Neural cell (in vitro differentiated cells): ENCODE measurements around the gene DGKD. TPM values are rescaled to one million over a fixed set of nuclear protein-coding genes. Genes with fewer than 3 reads are reported as not detected.

ENCODE experiments used
- H2AFZ ChIP-seq: fragments of 200-600, 300-800 bp; sonication (generic), shearing (Covaris generic); 2 replicates; pipeline ENCODE4 v1.6.0; 2014; ENCODE audit warnings: low read depth, mild to moderate bottlenecking, antibody characterized with exemption, low read length, moderate library complexity
- H3F3A ChIP-seq: fragments of 200-600 bp; shearing (Covaris generic); 2 replicates; pipeline ENCODE4 v1.6.1; 2016; ENCODE audit warnings: mild to moderate bottlenecking, moderate library complexity, mixed read lengths, antibody characterized with exemption, low read length; ENCODE audit not compliant: insufficient read depth, poor library complexity, severe bottlenecking
- H3K27ac ChIP-seq: fragments of 200-600, 300-800 bp; sonication (generic), shearing (Covaris generic); 2 replicates; pipeline ENCODE4 v1.5.1; 2014; ENCODE audit warnings: mild to moderate bottlenecking, low read length, moderate library complexity
- H3K27me3 ChIP-seq: fragments of 300-800, 200-600 bp; sonication (generic), shearing (Covaris generic); 2 replicates; pipeline ENCODE4 v1.6.0; 2014; ENCODE audit warnings: mild to moderate bottlenecking, low read depth, low read length, moderate library complexity; ENCODE audit not compliant: insufficient read depth
- H3K36me3 ChIP-seq: fragments of 300-800, 200-600 bp; sonication (generic), shearing (Covaris generic); 2 replicates; pipeline ENCODE4 v1.5.1; 2014; ENCODE audit warnings: mild to moderate bottlenecking, antibody characterized with exemption, low read length, moderate library complexity; ENCODE audit not compliant: insufficient read depth
- H3K4me2 ChIP-seq: fragments of 300-800, 200-600 bp; sonication (generic), shearing (Covaris generic); 2 replicates; pipeline ENCODE4 v1.6.0; 2014; ENCODE audit warnings: mild to moderate bottlenecking, low read length
- H3K4me3 ChIP-seq: fragments of 300-800, 200-600 bp; sonication (generic), shearing (Covaris generic); 2 replicates; pipeline ENCODE4 v1.5.1; 2014; ENCODE audit warnings: mild to moderate bottlenecking, low read length, moderate library complexity
- H3K79me2 ChIP-seq: fragments of 200-600 bp; shearing (Covaris generic); replicated peaks from 2 replicates; pipeline ENCODE4 v1.6.0; 2014; ENCODE audit warnings: mild to moderate bottlenecking, low read length, moderate library complexity; ENCODE audit not compliant: insufficient read depth
- H3K9ac ChIP-seq: fragments of 300-800, 200-600 bp; sonication (generic), shearing (Covaris generic); 2 replicates; pipeline ENCODE4 v1.6.1; 2016; ENCODE audit warnings: mild to moderate bottlenecking, low read length, mixed read lengths
- H3K9me2 ChIP-seq: fragments of 200-600 bp; shearing (Covaris generic); 2 replicates; pipeline ENCODE4 v1.6.1; 2016; ENCODE audit warnings: mild to moderate bottlenecking, low read length, mixed read lengths; ENCODE audit not compliant: insufficient read depth
- H3K9me3 ChIP-seq: fragments of 200-600, 300-800 bp; sonication (generic), shearing (Covaris generic); 2 replicates; pipeline ENCODE4 v1.6.1; 2016; ENCODE audit warnings: mild to moderate bottlenecking, mixed run types, low read length, moderate library complexity, mixed read lengths
- H4K20me1 ChIP-seq: fragments of 200-600 bp; shearing (Covaris generic); 2 replicates; pipeline ENCODE4 v1.6.1; 2016; ENCODE audit warnings: mild to moderate bottlenecking, mixed run types; ENCODE audit not compliant: insufficient read depth
- EP300 ChIP-seq: fragments of 450-650 bp; conservative IDR thresholded peaks from 2 replicates; pipeline ENCODE4 v1.6.1; 2014; ENCODE audit warnings: antibody characterized with exemption, mild to moderate bottlenecking, moderate library complexity; ENCODE audit not compliant: poor library complexity, severe bottlenecking
- EZH2 ChIP-seq: fragments of 200-600, 300-800 bp; shearing (Covaris generic), sonication (generic); IDR thresholded peaks from 2 replicates; pipeline ENCODE4 v1.6.1; 2014; ENCODE audit warnings: antibody characterized with exemption, low read length, borderline replicate concordance, mild to moderate bottlenecking; ENCODE audit not compliant: insufficient read depth, poor library complexity, severe bottlenecking
- MXI1 ChIP-seq: fragments of 450-650 bp; conservative IDR thresholded peaks from 2 replicates; pipeline ENCODE4 v1.6.1; 2014; ENCODE audit warnings: antibody characterized with exemption, mild to moderate bottlenecking; ENCODE audit not compliant: poor library complexity, severe bottlenecking
- POLR2AphosphoS5 ChIP-seq: IDR thresholded peaks from 2 replicates; pipeline ENCODE4 v1.6.1; 2012
- RAD21 ChIP-seq: fragments of 450-650 bp; conservative IDR thresholded peaks from 2 replicates; pipeline ENCODE4 v1.6.1; 2014; ENCODE audit warnings: antibody characterized with exemption, mild to moderate bottlenecking, moderate library complexity
- SMC3 ChIP-seq: fragments of 450-650 bp; conservative IDR thresholded peaks from 2 replicates; pipeline ENCODE4 v1.6.1; 2014; ENCODE audit warnings: antibody characterized with exemption, mild to moderate bottlenecking, moderate library complexity; ENCODE audit not compliant: poor library complexity
- TAF1 ChIP-seq: IDR thresholded peaks from 2 replicates; pipeline ENCODE4 v1.6.1; 2012; ENCODE audit warnings: low read depth
- polyA plus RNA-seq: library from polyadenylated mRNA; depleted of rRNA; stranded (reverse); fragments of >200 nt; gene quantifications from 2 replicates; pipeline ENCODE4 v1.2.3, GENCODE V29; 2014
- TF ChIP-seq, protein P1 (sequence below): IDR thresholded peaks from 2 replicates; pipeline ENCODE4 v1.6.1; 2012; ENCODE audit warnings: borderline replicate concordance
- TF ChIP-seq, protein P2 (sequence below): fragments of 450-650 bp; IDR thresholded peaks from 2 replicates; pipeline ENCODE4 v1.5.1; 2014; ENCODE audit warnings: antibody characterized with exemption, mild to moderate bottlenecking, moderate library complexity; ENCODE audit not compliant: poor library complexity, severe bottlenecking

DGKD gene
- polyA plus RNA-seq, 1 donor from 2014 or later: 36.4 TPM

DNA sequence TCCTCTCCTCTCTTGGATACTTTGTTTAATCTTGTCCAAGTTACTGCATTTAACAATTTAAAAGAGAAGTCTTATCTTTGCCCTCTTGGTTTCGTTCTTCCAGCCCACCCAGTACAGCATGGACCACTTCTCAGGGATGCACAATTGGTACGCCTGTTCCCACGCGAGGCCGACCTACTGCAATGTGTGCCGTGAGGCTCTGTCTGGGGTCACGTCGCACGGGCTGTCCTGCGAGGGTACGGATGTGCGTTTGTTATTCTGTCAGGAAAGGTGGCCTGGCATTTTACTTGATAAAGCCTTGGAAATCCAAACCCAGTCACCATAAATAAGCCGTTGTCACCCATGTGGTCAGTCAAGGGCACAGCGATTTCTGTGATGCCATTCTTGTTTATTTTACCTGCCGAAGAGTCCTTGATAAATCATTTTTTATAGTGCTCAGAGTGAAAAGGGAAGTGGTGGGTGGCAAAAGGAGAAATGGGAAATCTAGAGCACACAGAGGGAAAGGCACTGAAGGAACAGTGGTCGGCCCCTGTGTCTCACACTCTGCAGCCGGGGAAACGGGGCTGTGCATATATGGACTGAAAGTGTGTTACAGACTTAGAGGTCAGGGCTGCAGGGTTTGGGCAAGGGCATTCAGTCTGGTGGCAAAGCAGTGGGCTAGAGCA, 80.5 kb downstream of the DGKD start:
- no peak for TF ChIP-seq POLR2AphosphoS5
- TF ChIP-seq SMC3: no peak
- TF ChIP-seq TAF1: no peak
- TF ChIP-seq, protein P1, sequence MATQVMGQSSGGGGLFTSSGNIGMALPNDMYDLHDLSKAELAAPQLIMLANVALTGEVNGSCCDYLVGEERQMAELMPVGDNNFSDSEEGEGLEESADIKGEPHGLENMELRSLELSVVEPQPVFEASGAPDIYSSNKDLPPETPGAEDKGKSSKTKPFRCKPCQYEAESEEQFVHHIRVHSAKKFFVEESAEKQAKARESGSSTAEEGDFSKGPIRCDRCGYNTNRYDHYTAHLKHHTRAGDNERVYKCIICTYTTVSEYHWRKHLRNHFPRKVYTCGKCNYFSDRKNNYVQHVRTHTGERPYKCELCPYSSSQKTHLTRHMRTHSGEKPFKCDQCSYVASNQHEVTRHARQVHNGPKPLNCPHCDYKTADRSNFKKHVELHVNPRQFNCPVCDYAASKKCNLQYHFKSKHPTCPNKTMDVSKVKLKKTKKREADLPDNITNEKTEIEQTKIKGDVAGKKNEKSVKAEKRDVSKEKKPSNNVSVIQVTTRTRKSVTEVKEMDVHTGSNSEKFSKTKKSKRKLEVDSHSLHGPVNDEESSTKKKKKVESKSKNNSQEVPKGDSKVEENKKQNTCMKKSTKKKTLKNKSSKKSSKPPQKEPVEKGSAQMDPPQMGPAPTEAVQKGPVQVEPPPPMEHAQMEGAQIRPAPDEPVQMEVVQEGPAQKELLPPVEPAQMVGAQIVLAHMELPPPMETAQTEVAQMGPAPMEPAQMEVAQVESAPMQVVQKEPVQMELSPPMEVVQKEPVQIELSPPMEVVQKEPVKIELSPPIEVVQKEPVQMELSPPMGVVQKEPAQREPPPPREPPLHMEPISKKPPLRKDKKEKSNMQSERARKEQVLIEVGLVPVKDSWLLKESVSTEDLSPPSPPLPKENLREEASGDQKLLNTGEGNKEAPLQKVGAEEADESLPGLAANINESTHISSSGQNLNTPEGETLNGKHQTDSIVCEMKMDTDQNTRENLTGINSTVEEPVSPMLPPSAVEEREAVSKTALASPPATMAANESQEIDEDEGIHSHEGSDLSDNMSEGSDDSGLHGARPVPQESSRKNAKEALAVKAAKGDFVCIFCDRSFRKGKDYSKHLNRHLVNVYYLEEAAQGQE: no peak
- no peak for TF ChIP-seq MXI1
- no peak overlapping the region for H3K27ac ChIP-seq
- H3K4me3 ChIP-seq: no peak overlapping the region
- H3F3A ChIP-seq: no peaks in the 10 kb centered on the region
- no peaks in the 10 kb centered on the region for H3K9me3 ChIP-seq
- H2AFZ ChIP-seq: no peak overlapping the region
- no peaks in the 10 kb centered on the region for H3K36me3 ChIP-seq
- H3K79me2 ChIP-seq: no peaks in the 10 kb centered on the region
- H4K20me1 ChIP-seq: no peaks in the 10 kb centered on the region
- no peaks in the 10 kb centered on the region for H3K9me2 ChIP-seq
- no peak overlapping the region for H3K4me2 ChIP-seq
- H3K27me3 ChIP-seq: no peaks in the 10 kb centered on the region
- no peak overlapping the region for H3K9ac ChIP-seq

DNA sequence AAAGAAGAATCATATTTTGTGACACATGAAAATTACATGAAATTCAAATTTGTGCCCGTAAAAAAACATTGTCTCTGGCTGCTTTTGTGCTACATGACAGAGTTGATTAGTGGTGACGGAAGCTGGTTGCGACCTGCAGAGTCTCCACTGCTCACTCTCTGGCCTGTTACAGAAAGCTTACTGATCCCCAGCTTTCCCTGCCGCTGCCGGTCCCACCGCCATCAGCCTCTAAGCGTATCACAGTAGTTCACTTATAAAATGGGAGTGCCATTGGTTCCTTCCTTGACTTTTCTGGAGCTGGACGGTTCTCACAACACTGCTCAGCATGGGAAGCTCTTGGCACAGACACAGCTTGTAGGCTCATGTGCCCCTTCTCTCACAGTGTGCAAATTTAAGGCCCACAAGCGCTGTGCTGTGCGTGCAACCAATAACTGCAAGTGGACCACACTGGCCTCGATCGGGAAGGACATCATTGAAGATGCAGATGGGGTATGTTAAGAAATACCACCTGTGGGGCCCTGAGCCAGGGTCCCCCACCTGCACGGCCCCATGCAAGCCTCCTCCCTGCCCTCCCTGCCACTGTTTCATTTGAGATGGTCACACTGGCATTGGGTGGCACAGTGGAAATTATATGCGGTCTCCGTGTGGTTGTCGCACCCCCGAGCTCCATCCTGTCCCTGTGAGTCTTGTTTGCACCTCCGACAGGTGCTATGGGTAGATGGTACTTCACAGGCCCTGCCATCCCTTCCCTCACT, 81.3 kb downstream of the DGKD start:
- H3F3A ChIP-seq: no peaks in the 10 kb centered on the region
- no peak overlapping the region for H3K27ac ChIP-seq
- no peaks in the 10 kb centered on the region for H4K20me1 ChIP-seq
- no peaks in the 10 kb centered on the region for H3K9me2 ChIP-seq
- no peak overlapping the region for H3K9ac ChIP-seq
- no peak overlapping the region for H3K4me3 ChIP-seq
- no peaks in the 10 kb centered on the region for H3K36me3 ChIP-seq
- no peak overlapping the region for H3K4me2 ChIP-seq
- H2AFZ ChIP-seq: no peak overlapping the region
- no peak for TF ChIP-seq EZH2
- no peak for TF ChIP-seq EP300
- no peaks in the 10 kb centered on the region for H3K27me3 ChIP-seq
- H3K79me2 ChIP-seq: no peaks in the 10 kb centered on the region
- H3K9me3 ChIP-seq: no peaks in the 10 kb centered on the region

DNA sequence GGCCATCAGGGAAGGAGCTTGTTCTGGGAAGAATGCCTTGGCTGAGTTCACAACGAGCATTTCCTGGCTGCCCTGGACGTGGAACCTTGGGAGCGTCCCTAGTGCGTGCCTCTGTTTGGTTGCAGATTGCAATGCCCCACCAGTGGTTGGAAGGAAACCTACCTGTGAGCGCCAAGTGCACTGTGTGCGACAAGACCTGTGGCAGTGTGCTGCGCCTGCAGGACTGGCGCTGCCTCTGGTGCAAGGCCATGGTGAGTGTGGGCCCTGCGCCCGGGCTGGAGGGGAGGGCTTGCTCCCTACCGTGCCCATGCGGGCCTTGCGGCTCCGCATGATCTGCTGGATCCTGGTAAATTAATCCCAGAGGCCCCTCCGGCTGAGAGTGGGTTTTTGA, 81.9 kb downstream of the DGKD start:
- Histone ChIP-seq H4K20me1 (no peaks in the 10 kb centered on the region), H3K79me2 (no peaks in the 10 kb centered on the region), H3K9me2 (no peaks in the 10 kb centered on the region), H2AFZ (no peak overlapping the region), H3K27me3 (no peaks in the 10 kb centered on the region), H3F3A (no peaks in the 10 kb centered on the region), H3K27ac (no peak overlapping the region), H3K36me3 (no peaks in the 10 kb centered on the region), H3K9me3 (no peaks in the 10 kb centered on the region), H3K4me2 (no peak overlapping the region), H3K9ac (no peak overlapping the region), H3K4me3 (no peak overlapping the region)
- TF ChIP-seq TAF1 (no peak), MXI1 (no peak), RAD21 (no peak)
- TF ChIP-seq, protein P2, sequence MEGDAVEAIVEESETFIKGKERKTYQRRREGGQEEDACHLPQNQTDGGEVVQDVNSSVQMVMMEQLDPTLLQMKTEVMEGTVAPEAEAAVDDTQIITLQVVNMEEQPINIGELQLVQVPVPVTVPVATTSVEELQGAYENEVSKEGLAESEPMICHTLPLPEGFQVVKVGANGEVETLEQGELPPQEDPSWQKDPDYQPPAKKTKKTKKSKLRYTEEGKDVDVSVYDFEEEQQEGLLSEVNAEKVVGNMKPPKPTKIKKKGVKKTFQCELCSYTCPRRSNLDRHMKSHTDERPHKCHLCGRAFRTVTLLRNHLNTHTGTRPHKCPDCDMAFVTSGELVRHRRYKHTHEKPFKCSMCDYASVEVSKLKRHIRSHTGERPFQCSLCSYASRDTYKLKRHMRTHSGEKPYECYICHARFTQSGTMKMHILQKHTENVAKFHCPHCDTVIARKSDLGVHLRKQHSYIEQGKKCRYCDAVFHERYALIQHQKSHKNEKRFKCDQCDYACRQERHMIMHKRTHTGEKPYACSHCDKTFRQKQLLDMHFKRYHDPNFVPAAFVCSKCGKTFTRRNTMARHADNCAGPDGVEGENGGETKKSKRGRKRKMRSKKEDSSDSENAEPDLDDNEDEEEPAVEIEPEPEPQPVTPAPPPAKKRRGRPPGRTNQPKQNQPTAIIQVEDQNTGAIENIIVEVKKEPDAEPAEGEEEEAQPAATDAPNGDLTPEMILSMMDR: no peak
